Measurements from ENCODE around the gene MAP2K4. TPM values are rescaled to one million over a fixed set of nuclear protein-coding genes. Genes with fewer than 3 reads are reported as not detected.

Gene MAP2K4
- total and polyA plus RNA-seq, 2 donors (not counting 1 experiment from before 2014, with no cell fraction given): 6.2 to 44.8 TPM

GRCh38 chr17:12164085-12164484 is 143.4 kb downstream of the MAP2K4 start:
- no peak for DNase-seq
- Histone ChIP-seq H3K9me3 (ENCODE audit: control extremely low read depth in 1 of 3, control insufficient read depth in 2 of 3, insufficient read depth in 1 of 3, low read length in 2 of 3) (peaks cover 0 to 8% (median 4%) of the 10 kb centered on the region in 3 donors), H3K4me3 (ENCODE audit: control extremely low read depth in 1 of 5, extremely low read depth in 1 of 5, insufficient read depth in 1 of 5, low read depth in 2 of 5, low read length in 4 of 5) (no peak overlapping the region), H3K4me1 (ENCODE audit: control insufficient read depth in 2 of 2, insufficient read depth in 2 of 2, low read length in 2 of 2) (no peaks in the 10 kb centered on the region), H3K36me3 (replicated peaks in 1 of 2; ENCODE audit: control extremely low read depth in 1 of 2, control insufficient read depth in 1 of 2, extremely low read depth in 1 of 2, insufficient read depth in 2 of 2, low read length in 1 of 2) (no peaks in the 10 kb centered on the region), H4K20me1 (ENCODE audit: control insufficient read depth, insufficient read depth, low read length, poor library complexity, severe bottlenecking) (no peaks in the 10 kb centered on the region), H3K9ac (ENCODE audit: low read length) (no peak overlapping the region), H3K27me3 (replicated peaks in 1 of 4; ENCODE audit: control extremely low read depth in 1 of 4, control insufficient read depth in 3 of 4, insufficient read depth in 4 of 4, low read length in 3 of 4) (no peaks in the 10 kb centered on the region), H3K4me2 (replicated peaks; ENCODE audit: low read depth, low read length, poor library complexity, severe bottlenecking) (no peak overlapping the region), H2AFZ (ENCODE audit: insufficient read depth, low read depth, low read length, poor library complexity, severe bottlenecking) (no peak overlapping the region), H3K79me2 (ENCODE audit: control insufficient read depth, insufficient read depth, low read length) (no peaks in the 10 kb centered on the region), H3K27ac (ENCODE audit: low read length in 2 of 2) (no peak overlapping the region)
- no peak overlapping the region for H3K4me3 Mint-ChIP-seq
- TF ChIP-seq CTCF (IDR thresholded peaks at IDR 0.05) (no peak), EZH2 (IDR thresholded peaks at IDR 0.05; ENCODE audit: borderline replicate concordance, insufficient read depth, low read depth, low read length, poor library complexity, severe bottlenecking) (no peak)
- no peaks in the 10 kb centered on the region for H3K4me1 Mint-ChIP-seq
- ChIA-PET CTCF (no interaction called here), POLR2A (no interaction called here)
- WGBS (ENCODE audit: insufficient coverage): no CpG with 5 or more reads among the region's 4 CpGs
- no peaks in the 10 kb centered on the region for H3K9me3 Mint-ChIP-seq (ENCODE audit: insufficient read depth)
- H3K27ac Mint-ChIP-seq: no peak overlapping the region
- ATAC-seq (ENCODE audit: low read depth): no peak
- H3K27me3 Mint-ChIP-seq: no peaks in the 10 kb centered on the region
- intact Hi-C loops (cut with micrococcal nuclease): no loop called here

GRCh38 chr17:12178644-12179330 is 158.1 kb downstream of the MAP2K4 start:
- no peak overlapping the region for H3K27ac Mint-ChIP-seq
- no peak overlapping the region for H3K4me3 Mint-ChIP-seq
- no peak for ATAC-seq (ENCODE audit: low read depth)
- ChIA-PET CTCF (no interaction called here), POLR2A (no interaction called here)
- Histone ChIP-seq H3K27me3 (replicated peaks in 1 of 4; ENCODE audit: control extremely low read depth in 1 of 4, control insufficient read depth in 3 of 4, insufficient read depth in 4 of 4, low read length in 3 of 4) (no peaks in the 10 kb centered on the region), H3K4me1 (ENCODE audit: control insufficient read depth in 2 of 2, insufficient read depth in 2 of 2, low read length in 2 of 2) (no peaks in the 10 kb centered on the region), H3K36me3 (replicated peaks in 1 of 2; ENCODE audit: control extremely low read depth in 1 of 2, control insufficient read depth in 1 of 2, extremely low read depth in 1 of 2, insufficient read depth in 2 of 2, low read length in 1 of 2) (no peaks in the 10 kb centered on the region), H3K4me2 (replicated peaks; ENCODE audit: low read depth, low read length, poor library complexity, severe bottlenecking) (no peak overlapping the region), H3K79me2 (ENCODE audit: control insufficient read depth, insufficient read depth, low read length) (no peaks in the 10 kb centered on the region), H3K27ac (ENCODE audit: low read length in 2 of 2) (no peak overlapping the region), H4K20me1 (ENCODE audit: control insufficient read depth, insufficient read depth, low read length, poor library complexity, severe bottlenecking) (no peaks in the 10 kb centered on the region), H3K9ac (ENCODE audit: low read length) (no peak overlapping the region), H3K4me3 (ENCODE audit: control extremely low read depth in 1 of 5, extremely low read depth in 1 of 5, insufficient read depth in 1 of 5, low read depth in 2 of 5, low read length in 4 of 5) (no peak overlapping the region), H3K9me3 (ENCODE audit: control extremely low read depth in 1 of 3, control insufficient read depth in 2 of 3, insufficient read depth in 1 of 3, low read length in 2 of 3) (no peaks in the 10 kb centered on the region), H2AFZ (ENCODE audit: insufficient read depth, low read depth, low read length, poor library complexity, severe bottlenecking) (no peak overlapping the region)
- intact Hi-C loops (cut with micrococcal nuclease): no loop called here
- WGBS (ENCODE audit: insufficient coverage): 88% methylated on average over 9 of the region's 13 CpGs
- peaks cover 6% of the 10 kb centered on the region for H3K27me3 Mint-ChIP-seq
- TF ChIP-seq CTCF (IDR thresholded peaks at IDR 0.05) (no peak), EZH2 (IDR thresholded peaks at IDR 0.05; ENCODE audit: borderline replicate concordance, insufficient read depth, low read depth, low read length, poor library complexity, severe bottlenecking) (no peak)
- H3K9me3 Mint-ChIP-seq (ENCODE audit: insufficient read depth): no peaks in the 10 kb centered on the region
- no peaks in the 10 kb centered on the region for H3K4me1 Mint-ChIP-seq
- no peak for DNase-seq

Data from B cell (primary cell).